NCI-H748 (cell line): ENCODE results near the gene CLIC6.

Source experiments
- DNase-seq: peaks from one replicate; lab custom pipeline; 2025; ENCODE audit not compliant: unreplicated experiment; lab: John Stamatoyannopoulos, UW

Gene CLIC6

GRCh38 chr21:34762786-34763185, 94.0 kb downstream of the CLIC6 start:
- no peak for DNase-seq

GRCh38 chr21:34764715-34765284, 96.0 kb downstream of the CLIC6 start:
- no peak for DNase-seq

GRCh38 chr21:34765619-34766018, 96.8 kb downstream of the CLIC6 start:
- no peak for DNase-seq

- DNase-seq: no peak
Observed at GRCh38 chr21:34766862-34767261, 98.1 kb downstream of the CLIC6 start.
